ENCODE data around the gene FBXO42. TPM values are rescaled to one million over a fixed set of nuclear protein-coding genes. Genes with fewer than 3 reads are reported as not detected.

The FBXO42 gene
- total and polyA plus RNA-seq, 2 of the 8 experiments (the other 6 are each of a cell fraction or from before 2014, with no cell fraction given) = 15.1 to 17.0 TPM

DNA sequence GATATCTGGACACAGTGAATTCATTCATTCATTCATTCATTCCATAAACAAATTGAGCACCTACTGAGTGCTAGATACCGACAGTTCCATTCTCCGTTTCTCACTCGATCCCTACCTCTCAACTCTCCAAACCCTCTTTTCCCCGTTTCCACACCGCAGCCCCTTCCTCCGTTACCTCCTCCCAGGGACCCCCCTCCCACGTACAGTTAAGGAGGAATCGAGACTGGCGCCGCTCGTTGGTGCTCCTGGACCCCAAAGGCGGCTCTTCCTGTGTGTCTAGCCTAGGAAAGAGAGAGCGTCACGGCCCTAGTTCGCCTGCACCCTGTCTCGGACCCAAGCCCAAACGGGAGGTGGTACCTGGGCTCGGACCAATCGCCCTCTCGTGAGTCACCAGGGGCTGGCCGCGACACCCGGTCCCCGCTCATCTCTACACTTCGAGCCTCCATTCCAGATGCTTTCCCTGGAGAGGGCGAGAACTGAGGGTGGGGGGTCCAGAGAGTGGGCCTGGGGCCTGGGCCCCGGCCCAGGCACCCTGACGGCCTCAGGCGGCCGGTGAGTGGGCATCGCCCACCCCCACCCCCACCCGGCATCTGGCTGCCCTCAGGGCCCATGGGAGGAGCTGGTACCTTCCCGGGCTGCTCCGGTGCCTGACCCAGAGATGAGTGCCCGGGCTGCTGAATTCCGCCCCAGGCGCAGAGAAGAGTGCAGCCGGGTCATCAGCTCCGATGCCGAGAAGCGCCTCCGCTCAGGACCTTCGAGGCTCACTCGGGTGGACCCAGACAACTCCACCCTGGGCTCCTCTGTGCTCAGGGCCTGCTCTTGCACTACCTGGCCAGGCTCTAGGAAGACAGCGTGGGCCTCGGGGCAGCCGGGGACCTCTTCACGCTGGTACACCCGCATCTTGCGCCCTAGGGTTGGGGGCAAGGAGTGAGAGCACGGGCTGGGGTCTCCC lies 144.7 kb downstream of the FBXO42 start:
- no peak for TF ChIP-seq FOSL1 (IDR thresholded peaks at IDR 0.05; ENCODE audit: insufficient read depth, low read depth, low read length)
- peak; percentile 27 for TF ChIP-seq EZH2 (IDR thresholded peaks at IDR 0.05; ENCODE audit: low read depth, low read length, severe bottlenecking)
- peak overlapping the region; percentile 63 for H3K56ac ChIP-seq (replicated peaks; ENCODE audit: insufficient read length, low read depth, low read length)
- H3K27ac ChIP-seq (ENCODE audit: low read depth, low read length) = peak overlapping the region; percentile 56; the same call in 1 of the 2 replicates
- no peaks in the 10 kb centered on the region for H3K9me3 ChIP-seq (ENCODE audit: insufficient read depth in 2 of 2, low read depth in 1 of 2, low read length in 1 of 2)
- FAIRE-seq (peak; percentile 62), DNase-seq (ENCODE audit: low read depth in 1 of 2, low spot score in 2 of 2) (peak in 1 of 2 experiments; percentile 63)
- peak overlapping the region; percentile 50 to 67 (median 58) for H3K4me3 ChIP-seq (ENCODE audit: extremely low read depth in 1 of 4, insufficient read depth in 2 of 4, low read depth in 3 of 4, low read length in 4 of 4)
- no peak overlapping the region for H3K23ac ChIP-seq (ENCODE audit: insufficient read length)
- CTCF ChIA-PET (ENCODE audit: partially characterized antibody) = interaction anchor here (1.8 to 2.1 kb wide), 2 partner anchors 9 to 28 kb away, joined by 5 to 6 read pairs; no protein-coding TSS in a partner anchor
- peak overlapping the region in 3 of 4 experiments; percentile 38 to 56 (median 54); a peak in 5 of 7 replicates for H3K9ac ChIP-seq (replicated peaks in 1 of 4; ENCODE audit: extremely low read depth in 1 of 4, low read depth in 3 of 4, low read length in 3 of 4)
- peaks cover 4 to 38% (median 22%) of the 10 kb centered on the region in 4 experiments for H3K4me1 ChIP-seq (replicated peaks in 1 of 4; ENCODE audit: control insufficient read depth in 3 of 4, insufficient read depth in 4 of 4, low read length in 3 of 4)
- peak overlapping the region; percentile 78 for H3K18ac ChIP-seq (ENCODE audit: extremely low read depth, low read length)
- H4K20me1 ChIP-seq (replicated peaks in 1 of 2; ENCODE audit: control insufficient read depth in 1 of 2, insufficient read depth in 2 of 2, low read length in 2 of 2) = peaks cover 2 to 4% of the 10 kb centered on the region in 2 experiments
- H3K79me1 ChIP-seq (ENCODE audit: low read depth, low read length) = peaks cover 11% of the 10 kb centered on the region
- peak overlapping the region; percentile 91 to 93 for H3K4me2 ChIP-seq (ENCODE audit: insufficient read depth in 1 of 2, low read depth in 2 of 2, low read length in 2 of 2)
- H3K23me2 ChIP-seq (ENCODE audit: low read depth, low read length) = peaks cover 14% of the 10 kb centered on the region
- H4K91ac ChIP-seq (replicated peaks; ENCODE audit: insufficient read length, low read length) = no peak overlapping the region
- peak overlapping the region; percentile 82; the same call in 1 of the 2 replicates for H4K8ac ChIP-seq (ENCODE audit: extremely low read depth, insufficient read depth, low read length)
- peak overlapping the region; percentile 75; the same call in 1 of the 2 replicates for H2BK12ac ChIP-seq (ENCODE audit: low read depth, low read length)
- H2BK20ac ChIP-seq (ENCODE audit: low read length) = no peak overlapping the region
- peaks cover 5 to 33% of the 10 kb centered on the region in 2 experiments; a peak in 3 of 4 replicates for H3K79me2 ChIP-seq (ENCODE audit: control insufficient read depth in 1 of 2, insufficient read depth in 2 of 2, low read length in 2 of 2)
- H3K27me3 ChIP-seq (replicated peaks in 1 of 4; ENCODE audit: control insufficient read depth in 3 of 4, extremely low read depth in 1 of 4, insufficient read depth in 3 of 4, low read length in 3 of 4) = no peaks in the 10 kb centered on the region
- peak overlapping the region; percentile 58; the same call in 1 of the 2 replicates for H2BK5ac ChIP-seq (ENCODE audit: low read depth, low read length)
- peak overlapping the region; percentile 92; the same call in 1 of the 2 replicates for H2BK15ac ChIP-seq (ENCODE audit: low read length)
- H3K36me3 ChIP-seq (ENCODE audit: control insufficient read depth in 2 of 4, insufficient read depth in 4 of 4, low read length in 3 of 4) = peaks cover 5 to 14% (median 11%) of the 10 kb centered on the region in 4 experiments; a peak in 6 of 8 replicates
- POLR2A ChIA-PET (ENCODE audit: partially characterized antibody) = interaction anchor here (0.9 to 2.3 kb wide), 14 partner anchors 10 to 233 kb away, joined by 3 to 26 read pairs (median 4); partner anchors contain the start of genes CPLANE2 and NECAP2
- H2BK120ac ChIP-seq (replicated peaks; ENCODE audit: low read depth, low read length) = no peak overlapping the region
- 39% methylated on average over 41 of the region's 51 CpGs; no CpG with 5 or more reads in 1 of the 2 experiments for WGBS, 2 experiments (ENCODE audit: extremely low coverage in 1 of 2, insufficient coverage in 1 of 2, insufficient read length in 1 of 2, insufficient replicate concordance in 2 of 2, low coverage in 1 of 2, low lambda C conversion rate in 2 of 2, missing lambda C conversion rate in 1 of 2)
- no peak overlapping the region for H2AK5ac ChIP-seq (ENCODE audit: low read depth, low read length)
- peak overlapping the region; percentile 61 for H3K4ac ChIP-seq (replicated peaks; ENCODE audit: insufficient read length, low read depth, low read length)
- H2AFZ ChIP-seq (ENCODE audit: low read length) = no peak overlapping the region
- H3K14ac ChIP-seq (ENCODE audit: insufficient read length) = peak overlapping the region; percentile 46
- no peak overlapping the region for H4K5ac ChIP-seq (ENCODE audit: insufficient read length, low read depth, low read length)
